ENCODE data around the gene RAB11FIP4.

Gene RAB11FIP4

DNA sequence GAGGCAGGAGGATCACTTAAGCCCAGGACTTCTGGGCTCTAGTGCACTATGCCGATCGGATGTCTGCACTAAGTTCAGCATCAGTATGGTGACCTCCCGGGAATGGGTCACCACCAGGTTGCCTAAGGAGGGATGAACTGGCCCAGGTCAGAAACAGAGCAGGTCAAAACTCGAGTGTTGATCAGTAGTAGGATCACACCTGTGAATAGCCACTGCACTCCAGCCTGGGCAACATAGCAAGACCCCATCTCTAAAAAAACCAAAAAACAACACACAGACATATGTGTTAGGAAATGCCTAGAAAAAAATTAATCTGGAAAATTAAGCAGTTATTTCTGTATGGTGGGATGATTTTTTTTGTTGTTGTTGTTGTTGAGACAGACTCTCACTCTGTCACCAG lies 127.0 kb downstream of the RAB11FIP4 start:
- DNase-seq = no peak

DNA sequence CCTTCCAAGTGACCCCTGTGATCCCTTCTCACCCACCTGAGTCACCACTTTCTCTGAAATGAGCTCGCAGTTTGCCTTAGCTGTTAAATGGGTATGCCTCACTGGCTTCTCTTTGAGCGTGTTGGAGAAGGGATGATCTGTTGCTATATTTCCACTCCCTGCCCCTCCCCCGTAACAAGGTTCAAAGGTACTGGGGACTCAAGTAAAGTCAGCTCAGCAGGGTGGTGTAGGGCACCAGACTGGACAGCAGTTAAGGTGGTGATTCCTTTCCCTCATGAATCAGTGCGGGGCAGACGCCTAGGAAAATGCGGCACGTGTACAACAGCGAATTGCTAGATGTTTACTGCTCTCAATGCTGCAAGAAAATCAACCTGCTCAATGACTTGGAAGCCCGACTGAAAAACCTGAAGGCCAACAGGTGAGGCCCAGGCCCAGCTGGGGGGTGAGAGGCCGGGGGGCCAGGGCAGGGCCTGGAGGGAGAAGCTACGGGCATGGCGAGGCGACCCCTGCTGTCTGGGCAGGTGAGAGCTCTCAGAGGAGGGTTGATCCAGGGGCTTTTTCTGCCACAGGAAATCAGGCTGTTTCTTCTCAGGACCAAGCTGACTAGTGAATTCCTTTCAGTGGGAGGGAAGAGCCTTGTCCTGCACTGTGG lies 130.3 kb downstream of the RAB11FIP4 start:
- DNase-seq = no peak

GRCh38 chr17:31522284-31522931 lies 130.9 kb downstream of the RAB11FIP4 start:
- peak in 7 of 56 donors; percentile 12 to 44 (median 19) for DNase-seq

DNA sequence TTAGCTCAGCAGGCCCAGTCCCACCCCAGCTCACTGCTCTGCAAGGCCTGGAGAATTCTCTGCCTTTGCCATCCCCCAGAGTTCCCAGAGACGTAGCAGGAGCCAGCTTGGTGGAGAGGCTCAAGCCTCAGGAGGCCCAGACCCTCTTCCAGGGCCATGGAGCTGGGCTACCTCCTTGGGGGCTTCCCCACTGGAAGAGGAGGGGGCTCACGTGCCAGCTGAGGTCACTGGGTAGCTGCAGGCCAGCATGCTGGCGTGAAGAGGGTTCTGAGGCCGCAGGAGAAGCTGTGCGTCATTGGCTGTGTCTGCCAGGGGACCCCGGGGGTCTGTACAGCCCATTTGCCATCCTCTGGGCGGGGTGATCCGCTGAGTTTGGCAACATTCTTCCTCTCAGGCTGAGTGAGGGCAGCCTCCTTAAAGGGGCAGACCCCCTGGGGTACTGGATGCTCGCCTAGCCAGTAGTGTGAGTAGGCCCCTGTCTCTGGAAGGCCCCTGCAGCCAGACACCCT lies 131.6 kb downstream of the RAB11FIP4 start:
- no peak for DNase-seq

DNA sequence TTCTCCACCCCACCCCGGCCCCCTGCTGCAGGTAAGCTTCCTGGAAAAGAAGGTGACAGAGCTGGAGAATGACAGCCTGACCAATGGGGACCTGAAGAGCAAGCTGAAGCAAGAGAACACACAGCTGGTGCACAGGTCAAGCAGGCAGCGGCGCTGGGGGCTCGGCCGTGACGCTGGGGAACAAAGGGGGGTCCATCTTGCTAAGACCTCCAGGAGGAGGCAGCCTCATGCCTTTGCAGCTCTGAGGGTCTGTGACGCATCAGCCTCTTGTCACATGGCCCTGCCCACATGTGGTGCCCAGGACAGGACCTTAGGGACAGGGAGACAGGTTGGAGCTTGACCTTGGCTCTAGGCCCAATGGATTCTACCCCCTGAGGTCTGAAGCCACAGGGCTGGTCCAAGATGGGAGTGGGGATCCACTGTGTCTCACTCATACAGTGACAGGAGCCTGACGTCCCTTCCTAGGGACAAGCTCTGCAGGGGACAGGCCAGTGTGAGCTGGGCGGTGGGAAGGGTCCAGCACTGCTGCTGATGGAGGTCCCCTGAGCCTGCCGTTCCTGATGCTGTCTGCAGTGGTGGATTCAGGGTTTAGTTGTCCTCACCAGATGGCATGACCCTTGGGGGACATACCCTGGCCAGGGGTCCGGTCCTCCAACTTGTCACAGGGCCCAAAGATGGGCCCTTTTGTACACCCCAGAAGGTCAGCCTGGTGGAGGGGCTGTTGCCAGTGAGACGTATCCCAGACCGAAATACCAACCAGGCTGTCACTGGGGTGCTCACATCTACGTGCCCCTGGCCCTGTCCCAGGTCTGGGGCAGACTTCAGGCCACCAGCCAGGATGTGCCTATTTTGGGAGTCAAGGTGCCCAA lies 132.6 kb downstream of the RAB11FIP4 start:
- DNase-seq = no peak

DNA sequence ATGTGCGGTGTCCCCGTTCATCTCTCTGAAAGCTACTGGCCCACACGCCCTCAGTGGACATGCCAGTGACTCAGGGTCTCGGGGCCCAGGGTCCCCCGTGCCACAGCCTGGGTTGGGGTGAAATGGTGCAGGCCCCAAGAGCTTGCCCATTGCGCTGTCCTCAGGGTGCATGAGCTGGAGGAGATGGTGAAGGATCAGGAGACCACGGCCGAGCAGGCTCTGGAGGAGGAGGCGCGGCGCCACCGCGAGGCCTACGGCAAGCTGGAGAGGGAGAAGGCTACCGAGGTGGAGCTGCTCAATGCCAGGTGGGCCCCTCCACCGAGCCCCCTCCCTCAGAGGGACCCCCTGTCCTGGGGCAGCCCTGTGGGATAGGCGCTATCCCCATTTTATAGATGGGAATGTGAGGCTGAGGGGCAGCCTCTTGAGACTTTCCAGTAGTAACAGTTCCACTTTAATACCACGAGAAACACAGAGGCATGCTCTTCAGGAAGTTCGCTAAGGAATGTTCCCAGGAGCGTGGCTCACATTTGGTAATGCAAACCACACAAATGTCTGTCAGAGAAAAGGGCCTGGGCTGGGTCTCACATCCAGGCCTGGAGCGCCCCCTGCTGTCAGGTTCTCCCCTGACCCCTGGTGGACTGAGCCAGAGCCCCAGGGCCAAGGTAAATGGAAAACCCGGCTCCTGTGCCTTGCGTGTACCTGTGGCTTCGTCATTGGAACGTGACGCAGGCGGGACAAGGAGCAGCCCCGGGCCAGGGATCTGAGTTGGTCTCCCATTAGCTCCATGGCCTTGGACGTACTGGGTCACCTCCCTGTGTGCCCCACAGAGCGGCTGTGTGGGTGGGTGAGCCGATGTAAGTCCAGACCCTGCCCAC lies 133.7 kb downstream of the RAB11FIP4 start:
- peak in 53 of 56 donors; percentile 17 to 91 (median 66) for DNase-seq

DNA sequence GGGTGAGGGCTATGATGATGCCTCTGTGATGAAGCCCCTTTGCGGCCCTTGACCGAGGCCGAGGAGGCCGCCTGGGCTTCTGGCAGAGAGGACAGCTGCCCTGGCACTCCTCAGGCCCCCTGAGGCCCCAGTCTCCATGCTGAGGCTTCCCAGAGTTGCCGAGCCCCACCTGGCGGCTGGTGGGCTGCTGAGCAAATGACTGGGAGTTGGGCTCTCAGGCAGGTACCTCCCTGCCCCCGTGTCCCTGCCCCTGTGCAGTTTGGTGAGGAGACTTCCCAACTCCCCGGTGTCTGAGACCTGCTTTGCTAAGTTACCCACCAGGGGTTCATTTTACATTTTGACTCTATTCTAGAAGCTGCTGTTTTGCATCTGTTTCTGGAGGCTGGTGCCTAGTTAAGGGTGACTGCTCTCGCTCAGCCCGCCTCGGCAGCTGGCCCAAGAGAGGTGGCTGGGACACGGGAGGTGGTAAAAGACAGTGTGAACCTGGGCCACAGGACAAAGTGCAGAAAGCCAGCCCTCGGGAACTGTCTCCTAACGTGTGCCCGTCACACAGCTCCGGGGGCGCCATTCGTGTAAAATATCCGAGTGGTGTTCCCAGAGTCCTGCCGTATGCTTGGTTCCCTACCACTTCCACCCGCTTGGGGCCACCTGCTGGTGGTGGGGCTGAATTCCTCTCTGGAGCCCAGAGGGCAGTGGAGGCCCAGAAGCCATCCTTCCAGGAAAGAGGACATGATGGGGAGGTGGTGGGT lies 134.5 kb downstream of the RAB11FIP4 start:
- DNase-seq = peak in 3 of 56 donors; percentile 12 to 31 (median 28)

DNA sequence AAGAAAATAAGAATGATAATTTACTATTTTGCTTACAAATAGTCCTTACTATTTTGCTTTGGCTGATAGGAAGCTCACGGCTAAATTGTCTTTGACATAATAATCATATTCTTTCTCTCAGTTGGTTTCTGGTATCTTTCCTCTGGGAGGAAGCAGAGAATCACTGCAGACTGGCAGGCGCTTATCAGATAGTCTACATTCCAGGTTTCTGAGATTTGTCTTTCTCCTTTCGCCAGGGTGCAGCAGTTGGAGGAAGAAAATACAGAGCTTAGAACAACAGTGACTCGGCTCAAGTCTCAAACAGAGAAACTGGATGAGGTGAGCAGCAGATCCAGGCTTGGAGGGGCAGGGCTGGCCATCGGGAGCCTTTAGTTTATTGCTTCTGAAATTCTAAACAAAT lies 136.1 kb downstream of the RAB11FIP4 start:
- DNase-seq = no peak

DNA sequence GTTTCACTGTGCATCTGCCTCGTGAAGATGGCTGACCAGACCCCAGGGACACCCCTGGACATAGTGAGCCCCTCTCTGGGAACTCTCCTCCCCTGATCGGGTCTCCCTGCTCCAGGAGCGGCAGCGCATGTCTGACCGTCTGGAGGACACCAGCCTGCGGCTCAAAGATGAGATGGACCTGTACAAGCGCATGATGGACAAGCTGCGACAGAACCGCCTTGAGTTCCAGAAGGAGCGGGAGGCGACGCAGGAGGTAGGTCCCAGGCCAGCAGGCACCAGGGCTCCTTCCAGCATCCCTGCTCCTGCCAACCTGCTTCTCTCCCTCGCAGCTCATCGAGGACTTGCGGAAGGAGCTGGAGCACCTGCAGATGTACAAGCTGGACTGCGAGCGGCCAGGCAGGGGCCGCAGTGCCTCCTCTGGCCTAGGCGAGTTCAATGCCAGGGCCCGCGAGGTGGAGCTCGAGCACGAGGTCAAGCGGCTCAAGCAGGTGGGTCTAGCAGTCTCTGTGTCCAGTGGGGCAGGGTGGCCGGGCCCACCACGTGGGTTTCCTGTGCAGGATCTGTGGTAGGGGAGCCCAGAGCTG lies 136.9 kb downstream of the RAB11FIP4 start:
- DNase-seq = no peak

DNA sequence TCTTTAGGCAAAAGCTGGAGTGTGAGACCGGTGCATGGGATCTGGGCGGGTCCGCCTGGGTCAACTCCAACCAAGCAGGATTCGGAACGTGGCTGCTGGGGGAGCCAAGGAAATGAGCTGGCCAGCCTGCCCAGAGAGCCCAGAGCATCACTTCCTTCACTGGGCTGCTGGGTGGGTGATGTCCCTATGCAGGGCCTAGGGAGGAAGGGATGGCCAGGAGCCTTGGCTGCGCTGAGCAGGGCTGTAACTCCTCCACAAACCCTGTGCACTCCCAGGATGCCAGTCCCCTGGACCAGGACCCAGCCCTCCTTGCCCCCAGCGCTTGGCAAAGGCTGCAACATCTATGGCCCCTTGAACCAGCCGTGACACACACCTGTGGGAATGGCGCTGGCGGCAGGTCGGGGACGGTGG lies 138.4 kb downstream of the RAB11FIP4 start:
- no peak for DNase-seq

DNA sequence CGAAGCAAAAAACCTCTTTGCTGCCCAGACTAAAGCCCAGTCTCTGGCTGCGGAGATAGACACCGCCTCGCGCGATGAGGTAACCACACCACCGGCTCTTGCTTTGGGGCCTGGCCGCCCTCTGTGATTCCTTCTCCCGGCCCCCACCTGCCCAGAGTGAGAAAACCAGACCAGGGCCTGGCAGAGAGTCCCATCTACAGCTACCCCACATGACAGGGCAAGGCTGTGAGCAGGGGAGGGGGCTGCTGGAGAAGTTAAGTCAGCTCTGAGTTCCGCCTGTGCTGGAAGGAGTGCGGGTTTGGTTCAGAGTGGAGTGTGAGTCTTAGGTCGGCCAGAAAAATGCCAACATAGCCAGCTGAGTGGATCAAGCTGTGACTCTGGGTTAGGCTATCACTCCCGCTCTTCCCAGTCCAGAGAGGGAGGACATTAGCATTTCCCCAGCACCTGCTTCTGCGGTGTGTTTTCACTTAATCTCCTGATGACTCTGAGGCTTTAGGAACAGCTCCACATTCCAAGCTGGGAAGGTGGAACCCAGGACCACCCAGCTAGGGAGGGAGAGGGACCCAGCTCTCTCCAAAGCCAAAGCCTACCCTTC lies 139.0 kb downstream of the RAB11FIP4 start:
- DNase-seq = no peak

DNA sequence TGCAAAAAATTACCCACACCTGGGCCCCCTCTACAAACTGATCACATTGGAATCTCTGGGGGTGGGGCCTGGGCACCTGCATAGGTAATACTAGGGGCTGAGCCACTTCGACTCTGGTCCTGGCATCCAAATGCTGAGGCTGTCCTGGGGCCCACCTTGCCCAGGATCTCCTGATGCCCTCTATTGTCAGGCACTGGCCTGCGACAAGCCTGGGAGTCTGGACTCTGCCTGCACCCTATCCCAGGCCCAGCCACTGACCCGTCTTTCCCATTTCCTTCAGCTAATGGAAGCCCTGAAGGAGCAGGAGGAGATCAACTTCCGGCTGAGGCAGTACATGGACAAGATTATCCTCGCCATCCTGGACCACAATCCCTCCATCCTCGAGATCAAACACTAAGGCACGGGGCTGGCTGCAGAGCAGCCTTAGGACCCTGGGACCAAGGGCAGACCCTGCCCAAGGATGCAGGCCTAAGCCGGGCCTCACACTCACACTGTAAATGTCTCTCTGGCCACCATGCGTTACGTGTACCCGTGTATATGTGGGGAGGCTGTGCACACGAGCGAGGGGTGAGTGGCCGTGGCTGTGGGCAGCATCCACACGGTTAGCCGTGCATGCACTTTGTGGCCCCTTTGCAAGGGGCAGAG lies 140.0 kb downstream of the RAB11FIP4 start:
- DNase-seq = no peak

DNA sequence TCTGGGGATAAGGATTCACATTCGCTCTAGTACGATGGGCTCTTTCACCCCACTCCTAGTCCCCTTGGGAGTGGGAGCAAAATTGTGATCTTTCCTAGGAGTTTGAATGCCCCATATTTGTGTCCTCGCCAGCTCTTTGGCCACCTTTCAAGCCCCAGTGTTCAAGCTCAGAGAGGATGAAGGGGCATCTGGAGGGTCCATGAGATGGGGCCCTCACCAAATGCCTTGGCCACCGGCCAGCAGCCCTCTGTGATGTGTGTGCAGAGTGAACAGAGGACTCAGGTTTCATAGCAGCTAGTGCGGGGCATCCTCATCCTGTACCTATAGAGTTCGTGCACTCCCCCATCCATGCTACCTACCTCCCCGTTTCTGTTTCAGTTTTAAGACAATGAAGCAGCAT lies 140.6 kb downstream of the RAB11FIP4 start:
- DNase-seq = no peak

- peak in 6 of 56 donors; percentile 5 to 39 (median 26) for DNase-seq
Measured at GRCh38 chr17:31532526-31532925, 141.1 kb downstream of the RAB11FIP4 start.

DNA sequence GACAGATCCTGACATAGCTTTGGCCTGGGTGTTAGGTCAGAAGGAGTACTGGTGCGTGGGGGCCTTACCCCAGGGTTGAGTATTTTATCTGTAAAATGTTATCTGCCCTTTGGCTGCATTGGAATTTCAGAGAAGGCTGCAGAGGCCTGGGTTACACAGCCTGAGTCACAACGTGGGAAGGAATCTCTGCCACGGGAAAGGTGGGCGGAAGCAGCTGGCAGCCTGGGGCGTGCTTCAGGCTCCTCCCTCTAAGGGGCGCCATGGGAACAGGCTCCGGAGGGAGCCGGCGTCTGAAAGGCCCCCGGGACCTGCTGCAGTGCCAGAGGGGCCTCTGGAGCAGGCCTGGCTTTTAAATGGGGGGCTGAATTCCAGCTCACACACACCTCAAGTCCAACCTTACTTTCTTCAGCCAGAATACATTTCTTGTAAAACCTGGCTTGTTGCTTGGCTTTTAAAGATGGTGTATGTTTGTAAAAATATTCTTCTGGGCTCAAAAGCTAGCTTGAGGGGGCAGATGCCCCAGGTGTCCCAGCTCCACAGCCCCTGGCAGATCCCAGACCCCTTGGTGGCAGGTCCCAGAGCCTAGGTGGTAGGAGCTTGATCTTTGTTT lies 142.2 kb downstream of the RAB11FIP4 start:
- DNase-seq = peak in 39 of 56 donors; percentile 17 to 87 (median 54)

GRCh38 chr17:31534223-31534888 lies 142.9 kb downstream of the RAB11FIP4 start:
- no peak for DNase-seq

DNA sequence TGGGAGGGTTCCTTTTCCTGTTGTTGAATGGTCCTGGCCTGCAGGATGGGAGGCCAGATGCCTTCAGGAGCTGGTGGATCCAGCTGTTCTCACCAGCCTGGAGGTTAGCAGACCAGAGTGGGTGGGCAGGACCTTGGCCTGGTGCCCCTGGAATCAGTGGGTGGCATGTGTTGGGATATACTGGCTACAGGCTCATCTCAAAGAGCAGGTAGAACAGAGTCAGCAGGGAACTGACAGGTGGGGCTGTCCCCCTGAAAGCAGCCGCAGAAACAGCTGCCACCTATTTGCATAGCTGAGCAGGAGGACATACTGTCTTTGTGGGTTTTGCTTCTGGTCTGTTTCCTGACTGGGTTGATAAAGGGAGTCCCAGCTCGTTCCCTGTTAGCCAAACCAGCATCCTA lies 144.1 kb downstream of the RAB11FIP4 start:
- DNase-seq = no peak

DNA sequence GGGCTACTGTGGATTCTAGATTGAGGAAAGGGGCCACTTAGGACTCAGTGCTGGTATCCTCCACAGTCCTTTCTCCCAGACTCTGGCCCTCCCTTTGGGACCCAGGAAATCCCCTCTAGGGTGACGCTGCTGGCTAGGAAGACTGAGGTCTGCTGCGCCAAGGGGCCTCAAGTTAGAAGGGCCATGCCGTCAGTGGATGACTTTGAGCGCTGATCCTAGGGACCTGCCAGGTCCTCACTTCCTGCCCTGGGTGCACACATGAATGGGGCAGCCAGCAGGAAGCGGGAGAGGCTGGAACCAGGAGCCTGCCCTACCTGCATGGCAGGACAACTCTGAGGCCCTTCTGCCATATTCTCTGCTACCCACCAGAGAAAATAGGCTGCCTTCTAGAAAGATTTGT lies 145.0 kb downstream of the RAB11FIP4 start:
- DNase-seq = no peak
